ENCODE results near the gene KRT84.

DNA sequence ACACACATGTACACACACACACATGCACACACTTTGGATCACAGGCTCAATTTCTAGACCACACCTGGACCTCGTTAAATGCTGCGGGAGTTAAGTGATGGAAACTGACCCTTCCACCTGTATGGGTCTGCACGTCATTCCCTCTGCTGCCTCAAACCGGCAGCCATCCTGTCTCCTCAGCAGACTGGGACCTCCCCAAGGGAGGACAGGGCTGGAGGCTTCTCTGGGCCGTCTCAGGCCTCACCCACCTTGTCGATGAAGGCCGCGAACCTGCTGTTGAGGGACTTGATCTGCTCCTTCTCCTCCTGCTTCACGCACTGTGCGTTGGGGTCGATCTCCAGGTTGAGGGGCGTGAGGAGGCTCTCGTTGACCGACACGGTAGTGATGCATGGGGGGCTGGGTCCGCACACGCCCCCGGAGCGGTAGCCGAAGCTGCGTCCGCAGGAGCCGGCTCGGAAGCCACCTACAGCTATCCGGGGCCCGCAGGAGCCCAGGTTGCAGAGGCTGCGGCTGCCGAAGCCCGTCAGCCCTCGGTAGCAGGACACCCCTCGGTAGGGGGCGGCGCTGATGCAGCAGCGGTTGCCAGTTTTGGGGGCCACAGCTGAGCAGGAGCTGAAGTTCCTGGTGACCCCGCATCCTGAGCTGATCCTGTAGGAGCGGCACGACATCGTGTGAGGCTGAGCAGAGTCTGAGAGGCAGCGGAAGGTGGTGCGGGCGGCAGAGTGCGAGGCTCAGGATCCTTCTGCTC lies 18.5 kb downstream of the KRT84 start, which contains the start of gene KRT85:
- TF ChIP-seq, protein P1, sequence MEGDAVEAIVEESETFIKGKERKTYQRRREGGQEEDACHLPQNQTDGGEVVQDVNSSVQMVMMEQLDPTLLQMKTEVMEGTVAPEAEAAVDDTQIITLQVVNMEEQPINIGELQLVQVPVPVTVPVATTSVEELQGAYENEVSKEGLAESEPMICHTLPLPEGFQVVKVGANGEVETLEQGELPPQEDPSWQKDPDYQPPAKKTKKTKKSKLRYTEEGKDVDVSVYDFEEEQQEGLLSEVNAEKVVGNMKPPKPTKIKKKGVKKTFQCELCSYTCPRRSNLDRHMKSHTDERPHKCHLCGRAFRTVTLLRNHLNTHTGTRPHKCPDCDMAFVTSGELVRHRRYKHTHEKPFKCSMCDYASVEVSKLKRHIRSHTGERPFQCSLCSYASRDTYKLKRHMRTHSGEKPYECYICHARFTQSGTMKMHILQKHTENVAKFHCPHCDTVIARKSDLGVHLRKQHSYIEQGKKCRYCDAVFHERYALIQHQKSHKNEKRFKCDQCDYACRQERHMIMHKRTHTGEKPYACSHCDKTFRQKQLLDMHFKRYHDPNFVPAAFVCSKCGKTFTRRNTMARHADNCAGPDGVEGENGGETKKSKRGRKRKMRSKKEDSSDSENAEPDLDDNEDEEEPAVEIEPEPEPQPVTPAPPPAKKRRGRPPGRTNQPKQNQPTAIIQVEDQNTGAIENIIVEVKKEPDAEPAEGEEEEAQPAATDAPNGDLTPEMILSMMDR (IDR thresholded peaks at IDR 0.05) = no peak
- TF ChIP-seq EP300 (IDR thresholded peaks at IDR 0.05) = no peak
